Endothelial cell (in vitro differentiated cells): ENCODE measurements around the gene MYH9. TPM values are rescaled to one million over a fixed set of nuclear protein-coding genes. Genes with fewer than 3 reads are reported as not detected.

Experiments
- DNase-seq: peaks from one replicate; pipeline ENCODE4 v3.0.0; 2021; ENCODE audit warnings: low spot score
- H3K27ac Mint-ChIP-seq: one replicate; pipeline ENCODE4 v1.8.0; 2021; ENCODE audit warnings: mixed read lengths, inconsistent platforms; ENCODE audit not compliant: unreplicated experiment
- H3K27me3 Mint-ChIP-seq: one replicate; pipeline ENCODE4 v1.8.0; 2021; ENCODE audit warnings: mild to moderate bottlenecking, moderate library complexity, mixed read lengths, inconsistent platforms; ENCODE audit not compliant: unreplicated experiment
- H3K36me3 Mint-ChIP-seq: one replicate; pipeline ENCODE4 v1.8.0; 2021; ENCODE audit warnings: mild to moderate bottlenecking, low read depth, mixed read lengths, inconsistent platforms; ENCODE audit not compliant: unreplicated experiment
- H3K4me1 Mint-ChIP-seq: one replicate; pipeline ENCODE4 v1.8.0; 2021; ENCODE audit warnings: mild to moderate bottlenecking, mixed read lengths, inconsistent platforms; ENCODE audit not compliant: unreplicated experiment
- H3K4me3 Mint-ChIP-seq: one replicate; pipeline ENCODE4 v1.8.0; 2021; ENCODE audit warnings: mild to moderate bottlenecking, mixed read lengths, inconsistent platforms; ENCODE audit not compliant: unreplicated experiment
- H3K9me3 Mint-ChIP-seq: one replicate; pipeline ENCODE4 v1.8.0; 2021; ENCODE audit warnings: mixed read lengths, inconsistent platforms; ENCODE audit not compliant: unreplicated experiment
- CTCF ChIP-seq: fragments of 200-600 bp; sonication (generic); IDR thresholded peaks from one replicate; pipeline ENCODE4 v1.5.0; 2021; ENCODE audit warnings: antibody characterized with exemption; ENCODE audit not compliant: unreplicated experiment
- total RNA-seq: library from RNA; stranded (reverse); fragmentation: NEBNext Ultra II Directional; extraction: Animal tissue kit (Norgen Biotek cat#: 25700); gene quantifications from one replicate; pipeline ENCODE4 v1.2.1, GENCODE V29; 2021; ENCODE audit not compliant: unreplicated experiment

The MYH9 gene
- total RNA-seq, 1 donor from 2014 or later = 931 TPM

- no peak for DNase-seq
- Mint-ChIP-seq H3K36me3 (peaks cover 58% of the 10 kb centered on the region), H3K4me1 (peaks cover 65% of the 10 kb centered on the region), H3K27me3 (peaks cover 20% of the 10 kb centered on the region), H3K27ac (peak overlapping the region; percentile 86), H3K4me3 (peak overlapping the region; percentile 65), H3K9me3 (no peaks in the 10 kb centered on the region)
- TF ChIP-seq CTCF = no peak
Measured at GRCh38 chr22:36336246-36337182, 51.3 kb downstream of the MYH9 start.

DNA sequence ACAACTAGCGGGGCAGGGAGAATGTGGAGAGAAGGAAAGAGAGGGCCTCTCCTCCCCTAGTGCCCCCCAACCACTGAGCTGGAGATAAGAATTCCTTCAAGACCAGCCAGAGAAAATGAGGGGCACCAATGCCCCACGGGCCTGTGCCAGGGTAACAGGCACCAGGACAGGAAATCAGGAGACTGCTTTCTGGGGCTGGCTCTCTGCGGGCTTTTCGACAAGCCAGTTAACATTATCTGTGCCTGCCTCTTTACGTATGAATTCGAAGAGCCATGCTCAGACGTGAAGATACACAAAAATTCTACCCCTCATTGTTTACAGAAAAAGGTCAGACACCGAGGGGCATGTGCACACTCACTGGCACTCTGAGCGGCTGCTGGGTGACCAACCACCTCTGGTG, 52.1 kb downstream of the MYH9 start:
- H3K9me3 Mint-ChIP-seq = no peaks in the 10 kb centered on the region
- H3K36me3 Mint-ChIP-seq = peaks cover 59% of the 10 kb centered on the region
- H3K4me1 Mint-ChIP-seq = peaks cover 65% of the 10 kb centered on the region
- H3K27ac Mint-ChIP-seq = peak overlapping the region; percentile 83
- no peak for DNase-seq
- no peak for TF ChIP-seq CTCF
- peaks cover 28% of the 10 kb centered on the region for H3K27me3 Mint-ChIP-seq
- peak overlapping the region; percentile 42 for H3K4me3 Mint-ChIP-seq

- TF ChIP-seq CTCF = no peak
- DNase-seq = no peak
- Mint-ChIP-seq H3K27me3 (peaks cover 29% of the 10 kb centered on the region), H3K27ac (peak overlapping the region; percentile 83), H3K36me3 (peaks cover 62% of the 10 kb centered on the region), H3K9me3 (no peaks in the 10 kb centered on the region), H3K4me1 (peaks cover 68% of the 10 kb centered on the region), H3K4me3 (peak overlapping the region; percentile 42)
Measured at GRCh38 chr22:36334821-36335603, 52.8 kb downstream of the MYH9 start.

- Mint-ChIP-seq H3K36me3 (peaks cover 63% of the 10 kb centered on the region), H3K27ac (peak overlapping the region; percentile 100), H3K9me3 (peaks cover 4% of the 10 kb centered on the region), H3K4me3 (no peak overlapping the region), H3K4me1 (peaks cover 76% of the 10 kb centered on the region), H3K27me3 (peaks cover 36% of the 10 kb centered on the region)
- DNase-seq = peak; percentile 25
- no peak for TF ChIP-seq CTCF
Measured at GRCh38 chr22:36334081-36334820, 53.5 kb downstream of the MYH9 start.
